Skin epidermis (tissue), 12 donors: ENCODE results near the gene PANK2.
A peak's percentile ranks its signal among the peaks of the same experiment; 100 is the strongest.
"Not testable (repeated sequence)": the region's sequence is repeated elsewhere in the genome, so short reads cannot be mapped to it uniquely, and the experiment has no call there.

ENCODE experiments used
- H3K27ac ChIP-seq, 21 experiments: fragments of 200-600 bp; sonication (generic) in 11 of 21; one replicate each; pipeline ENCODE4 v1.5.0; 2020; ENCODE audit warnings: mild to moderate bottlenecking in 3 of 21, inconsistent platforms in 2 of 21, moderate library complexity in 2 of 21
- H3K4me3 ChIP-seq, 7 experiments: fragments of 200-600 bp; sonication (generic) in 2 of 7; one replicate each; pipeline ENCODE4 v1.5.0; 2020; ENCODE audit warnings: inconsistent platforms in 2 of 7, mild to moderate bottlenecking in 2 of 7, moderate library complexity in 1 of 7

The PANK2 gene

GRCh38 chr20:3888622-3889488 is at the start of gene PANK2:
PANK2 (plus strand) TSS chr20:3889387.
- Histone ChIP-seq H3K27ac (peak within 1 kb of the TSS; percentile 88 to 99 (median 98)), H3K4me3 (peak within 1 kb of the TSS; percentile 73 to 98 (median 86))

- not testable (repeated sequence) for H3K4me3 ChIP-seq, H3K27ac ChIP-seq
Observed at GRCh38 chr20:3840201-3840600, 49.0 kb upstream of the PANK2 start.

- Histone ChIP-seq H3K27ac (no peak overlapping the region), H3K4me3 (no peak overlapping the region)
Observed at GRCh38 chr20:3842348-3842930, 46.7 kb upstream of the PANK2 start.

GRCh38 chr20:3843490-3843889 is 45.7 kb upstream of the PANK2 start:
- no peak overlapping the region for H3K27ac ChIP-seq
- H3K4me3 ChIP-seq: no peak overlapping the region

- not testable (repeated sequence) for H3K27ac ChIP-seq, H3K4me3 ChIP-seq
Observed at GRCh38 chr20:3843990-3844619, 45.1 kb upstream of the PANK2 start.

GRCh38 chr20:3846378-3846739 is 42.8 kb upstream of the PANK2 start:
- peak overlapping the region; percentile 42 to 97 (median 91) for H3K27ac ChIP-seq
- H3K4me3 ChIP-seq: peak overlapping the region; percentile 59 to 89 (median 81)

- Histone ChIP-seq H3K27ac (peak within 1 kb of the TSS; percentile 78 to 97 (median 91)), H3K4me3 (peak within 1 kb of the TSS; percentile 59 to 89 (median 81))
Observed at GRCh38 chr20:3846740-3847428, 42.3 kb upstream of the PANK2 start, which contains the start of gene MAVS. MAVS (plus strand) TSS chr20:3846834; CDS start chr20:3854625, 7,791 bp downstream.

- peak overlapping the region; percentile 78 to 97 (median 91) for H3K27ac ChIP-seq
- H3K4me3 ChIP-seq: peak overlapping the region; percentile 59 to 89 (median 81)
Observed at GRCh38 chr20:3847429-3847940, 41.7 kb upstream of the PANK2 start.

- Histone ChIP-seq H3K27ac (peak overlapping the region in 2 of 21 experiments; percentile 10 to 97), H3K4me3 (no peak overlapping the region)
Observed at GRCh38 chr20:3848565-3848964, 40.6 kb upstream of the PANK2 start.

GRCh38 chr20:3854462-3854871 is 34.7 kb upstream of the PANK2 start:
- peak overlapping the region in 2 of 21 experiments; percentile 14 to 50 for H3K27ac ChIP-seq

GRCh38 chr20:3857405-3857804 is 31.8 kb upstream of the PANK2 start:
- H3K4me3 ChIP-seq: no peak overlapping the region
- no peak overlapping the region for H3K27ac ChIP-seq

More at GRCh38 chr20:3854462-3854871, 34.7 kb upstream of the PANK2 start:
- H3K4me3 ChIP-seq: no peak overlapping the region

GRCh38 chr20:3858689-3859088 is 30.5 kb upstream of the PANK2 start:
- no peak overlapping the region for H3K4me3 ChIP-seq
- no peak overlapping the region for H3K27ac ChIP-seq

- no peak overlapping the region for H3K4me3 ChIP-seq
Observed at GRCh38 chr20:3861191-3861590, 28.0 kb upstream of the PANK2 start.

GRCh38 chr20:3862333-3862732 is 26.9 kb upstream of the PANK2 start:
- Histone ChIP-seq H3K27ac (no peak overlapping the region), H3K4me3 (no peak overlapping the region)

More at GRCh38 chr20:3861191-3861590, 28.0 kb upstream of the PANK2 start:
- H3K27ac ChIP-seq: no peak overlapping the region

GRCh38 chr20:3863317-3863716 is 25.9 kb upstream of the PANK2 start:
- H3K27ac ChIP-seq: no peak overlapping the region
- H3K4me3 ChIP-seq: no peak overlapping the region

- Histone ChIP-seq H3K27ac (no peak overlapping the region), H3K4me3 (no peak overlapping the region)
Observed at GRCh38 chr20:3864518-3864917, 24.7 kb upstream of the PANK2 start.

GRCh38 chr20:3865152-3865886 is 23.9 kb upstream of the PANK2 start:
- Histone ChIP-seq H3K27ac (no peak overlapping the region), H3K4me3 (no peak overlapping the region)

GRCh38 chr20:3865887-3866407 is 23.2 kb upstream of the PANK2 start:
- Histone ChIP-seq H3K4me3 (no peak overlapping the region), H3K27ac (no peak overlapping the region)

GRCh38 chr20:3866464-3866863 is 22.7 kb upstream of the PANK2 start:
- no peak overlapping the region for H3K4me3 ChIP-seq
- peak overlapping the region in 1 of 21 experiments; percentile 7 for H3K27ac ChIP-seq
